DND-41 (cell line): ENCODE data around the gene AP1G2.

ENCODE experiments used
- ATAC-seq: fragments of 200-7000 bp; cut with Tn5 transposase; 3 replicates; pipeline ENCODE4 v1.9.1; 2021; ENCODE audit warnings: low read depth; ENCODE audit not compliant: insufficient read depth
- DNase-seq: peaks from one replicate; pipeline ENCODE4 v3.0.0-alpha.2; 2020
- H2AFZ ChIP-seq: 2 replicates; pipeline ENCODE4 v1.6.0; 2012; ENCODE audit warnings: low read depth, low read length
- H3K27ac ChIP-seq: 2 replicates; pipeline ENCODE4 v1.5.1; 2012; ENCODE audit warnings: low read length, inconsistent platforms
- H3K27me3 ChIP-seq: fragments of 200-600 bp; sonication (generic); 2 replicates; pipeline ENCODE4 v1.6.0; 2012; ENCODE audit warnings: low read length, mild to moderate bottlenecking, inconsistent platforms; ENCODE audit not compliant: insufficient read depth, poor library complexity
- H3K36me3 ChIP-seq: 2 replicates; pipeline ENCODE4 v1.5.1; 2012; ENCODE audit warnings: low read length, inconsistent platforms; ENCODE audit not compliant: insufficient read depth
- H3K4me1 ChIP-seq: 2 replicates; pipeline ENCODE4 v1.5.1; 2012; ENCODE audit warnings: mild to moderate bottlenecking, low read length; ENCODE audit not compliant: insufficient read depth
- H3K4me2 ChIP-seq: 2 replicates; pipeline ENCODE4 v1.6.0; 2012; ENCODE audit warnings: mild to moderate bottlenecking, moderate library complexity, low read length, inconsistent platforms; ENCODE audit not compliant: insufficient read depth
- H3K4me3 ChIP-seq, 2 experiments: fragments of 200-600 bp in 1 of 2; shearing (Covaris generic) in 1 of 2; 2 replicates each; pipeline ENCODE4 v1.5.1; 2012 to 2016; ENCODE audit warnings: inconsistent platforms in 2 of 2, low read length in 2 of 2, mild to moderate bottlenecking in 2 of 2, low read depth in 1 of 2, moderate library complexity in 1 of 2
- H3K79me2 ChIP-seq: 2 replicates; pipeline ENCODE4 v1.6.0; 2012; ENCODE audit warnings: low read length, inconsistent platforms; ENCODE audit not compliant: insufficient read depth
- H3K9ac ChIP-seq: 2 replicates; pipeline ENCODE4 v1.6.0; 2012; ENCODE audit warnings: low read depth, mild to moderate bottlenecking, inconsistent platforms, low read length, moderate library complexity
- H3K9me3 ChIP-seq: 2 replicates; pipeline ENCODE4 v1.5.1; 2012; ENCODE audit warnings: low read length, moderate library complexity, mild to moderate bottlenecking, inconsistent platforms; ENCODE audit not compliant: insufficient read depth, severe bottlenecking
- H4K20me1 ChIP-seq: 2 replicates; pipeline ENCODE4 v1.6.0; 2012; ENCODE audit warnings: low read length; ENCODE audit not compliant: insufficient read depth
- EZH2 ChIP-seq: IDR thresholded peaks from 3 replicates; pipeline ENCODE4 v1.6.1; 2012; ENCODE audit warnings: borderline replicate concordance, low read depth, mild to moderate bottlenecking, moderate library complexity, low read length, inconsistent platforms; ENCODE audit not compliant: severe bottlenecking
- TF ChIP-seq, protein P1 (sequence below): IDR thresholded peaks from 2 replicates; pipeline ENCODE4 v1.5.1; 2012; ENCODE audit warnings: borderline replicate concordance, low read length, moderate library complexity, mild to moderate bottlenecking; ENCODE audit not compliant: poor library complexity, severe bottlenecking; ENCODE audit errors: extremely low read depth

The AP1G2 gene

DNA sequence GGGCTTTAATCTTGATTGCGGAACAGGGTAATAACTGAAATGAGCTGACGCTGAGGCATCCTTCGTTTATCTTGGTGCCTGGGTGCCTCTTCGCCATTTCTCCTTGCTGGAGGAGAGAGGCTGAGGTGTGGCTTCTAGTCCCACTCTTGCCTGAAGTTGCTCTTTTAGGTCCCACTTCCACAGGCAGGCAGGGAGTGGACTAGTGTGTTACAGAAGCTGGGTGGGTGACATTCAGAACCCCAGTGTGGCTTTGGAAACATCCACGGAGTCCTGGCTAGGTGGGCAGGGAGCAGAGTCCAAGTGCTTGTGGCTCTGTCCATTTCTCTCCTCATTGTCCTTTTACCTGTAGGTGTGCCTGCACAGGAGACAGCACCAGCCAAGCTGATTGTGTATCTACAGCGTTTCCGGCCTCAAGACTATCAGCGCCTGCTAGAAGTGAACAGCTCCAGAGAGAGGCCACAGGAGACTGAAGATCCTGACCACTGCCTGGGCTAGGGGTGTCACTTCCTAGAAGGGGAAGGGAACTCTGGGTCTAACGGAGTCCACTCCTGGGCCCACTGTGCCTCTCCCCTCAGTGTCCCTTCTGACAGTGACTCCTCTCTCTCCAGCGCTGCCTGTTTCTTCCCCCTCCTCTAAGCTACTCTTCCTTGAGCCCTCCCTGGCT lies 9.1 kb downstream of the AP1G2 start:
- Histone ChIP-seq H2AFZ (no peak overlapping the region), H3K9ac (peak overlapping the region; percentile 87; the same call in 1 of the 2 replicates), H3K4me3 (no peak overlapping the region), H4K20me1 (peaks cover 6% of the 10 kb centered on the region; the same call in 1 of the 2 replicates), H3K4me1 (peaks cover 34% of the 10 kb centered on the region), H3K27me3 (no peaks in the 10 kb centered on the region), H3K9me3 (no peaks in the 10 kb centered on the region), H3K36me3 (peaks cover 57% of the 10 kb centered on the region), H3K27ac (peak overlapping the region; percentile 41; the same call in 1 of the 2 replicates), H3K79me2 (peaks cover 33% of the 10 kb centered on the region), H3K4me2 (peak overlapping the region; percentile 95; the same call in 1 of the 2 replicates)
- DNase-seq (no peak), ATAC-seq (no peak)
- TF ChIP-seq, protein P1, sequence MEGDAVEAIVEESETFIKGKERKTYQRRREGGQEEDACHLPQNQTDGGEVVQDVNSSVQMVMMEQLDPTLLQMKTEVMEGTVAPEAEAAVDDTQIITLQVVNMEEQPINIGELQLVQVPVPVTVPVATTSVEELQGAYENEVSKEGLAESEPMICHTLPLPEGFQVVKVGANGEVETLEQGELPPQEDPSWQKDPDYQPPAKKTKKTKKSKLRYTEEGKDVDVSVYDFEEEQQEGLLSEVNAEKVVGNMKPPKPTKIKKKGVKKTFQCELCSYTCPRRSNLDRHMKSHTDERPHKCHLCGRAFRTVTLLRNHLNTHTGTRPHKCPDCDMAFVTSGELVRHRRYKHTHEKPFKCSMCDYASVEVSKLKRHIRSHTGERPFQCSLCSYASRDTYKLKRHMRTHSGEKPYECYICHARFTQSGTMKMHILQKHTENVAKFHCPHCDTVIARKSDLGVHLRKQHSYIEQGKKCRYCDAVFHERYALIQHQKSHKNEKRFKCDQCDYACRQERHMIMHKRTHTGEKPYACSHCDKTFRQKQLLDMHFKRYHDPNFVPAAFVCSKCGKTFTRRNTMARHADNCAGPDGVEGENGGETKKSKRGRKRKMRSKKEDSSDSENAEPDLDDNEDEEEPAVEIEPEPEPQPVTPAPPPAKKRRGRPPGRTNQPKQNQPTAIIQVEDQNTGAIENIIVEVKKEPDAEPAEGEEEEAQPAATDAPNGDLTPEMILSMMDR: no peak
- TF ChIP-seq EZH2: no peak

DNA sequence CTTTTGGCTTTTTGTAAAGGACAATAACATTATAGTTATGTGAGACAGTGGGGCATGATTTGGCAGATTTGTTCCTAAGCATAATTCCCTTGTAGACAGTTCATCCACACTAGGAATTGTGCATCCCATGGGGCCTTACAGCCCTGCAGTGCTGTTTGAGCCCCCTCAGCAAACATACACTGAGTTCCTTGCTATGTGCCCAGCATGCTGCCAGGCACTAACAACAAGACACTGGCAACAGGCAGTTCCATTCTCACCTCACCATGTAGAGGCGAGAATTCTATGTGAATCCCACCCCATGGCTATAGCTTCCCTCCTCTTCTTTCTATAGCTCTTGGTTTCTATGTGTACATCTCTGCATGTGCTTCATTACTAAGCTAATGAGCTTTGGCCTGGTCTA lies 9.6 kb downstream of the AP1G2 start:
- Histone ChIP-seq H3K9ac (peak overlapping the region; percentile 87), H3K9me3 (no peaks in the 10 kb centered on the region), H3K27ac (peak overlapping the region; percentile 41), H4K20me1 (peaks cover 6% of the 10 kb centered on the region; the same call in 1 of the 2 replicates), H3K4me1 (peaks cover 34% of the 10 kb centered on the region), H3K4me3 (no peak overlapping the region), H3K4me2 (peak overlapping the region; percentile 95; the same call in 1 of the 2 replicates), H2AFZ (no peak overlapping the region), H3K27me3 (no peaks in the 10 kb centered on the region), H3K36me3 (peaks cover 52% of the 10 kb centered on the region), H3K79me2 (peaks cover 33% of the 10 kb centered on the region)
- ATAC-seq (no peak), DNase-seq (no peak)
- TF ChIP-seq, protein P1: no peak

DNA sequence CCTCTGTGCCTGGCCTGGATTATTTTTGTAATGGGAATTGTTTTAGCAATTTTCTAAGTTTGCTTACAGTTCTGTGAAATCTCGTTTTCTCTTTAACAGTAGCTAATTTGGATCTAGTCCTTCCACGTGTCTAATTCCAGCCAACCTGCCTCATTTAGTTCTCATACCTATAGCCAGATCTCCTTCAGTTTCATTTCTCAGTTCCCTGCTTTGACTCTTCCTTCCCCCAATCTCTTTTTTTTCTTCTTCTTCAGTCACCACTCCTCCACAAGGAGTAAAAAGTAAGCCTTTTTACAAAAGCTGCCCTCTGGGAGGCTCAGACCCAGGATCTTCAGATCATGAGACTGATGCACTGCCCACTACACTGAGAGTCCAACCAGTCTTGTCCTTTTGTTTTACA lies 10.1 kb downstream of the AP1G2 start:
- peak overlapping the region; percentile 95 for H3K4me2 ChIP-seq
- H3K4me1 ChIP-seq: peaks cover 34% of the 10 kb centered on the region
- DNase-seq (no peak), ATAC-seq (no peak)
- no peaks in the 10 kb centered on the region for H3K27me3 ChIP-seq
- H3K27ac ChIP-seq: peak overlapping the region; percentile 41; the same call in 1 of the 2 replicates
- H2AFZ ChIP-seq: no peak overlapping the region
- 0 out of 2 replicates have a peak, but pooled peaks cover 6% of the 10 kb centered on the region for H4K20me1 ChIP-seq
- H3K9me3 ChIP-seq: no peaks in the 10 kb centered on the region
- H3K4me3 ChIP-seq: no peak overlapping the region
- H3K79me2 ChIP-seq: peaks cover 33% of the 10 kb centered on the region
- TF ChIP-seq, protein P1: no peak
- TF ChIP-seq EZH2: no peak
- H3K36me3 ChIP-seq: peaks cover 49% of the 10 kb centered on the region
- H3K9ac ChIP-seq: peak overlapping the region; percentile 87
